ENCODE results near the gene CMSS1.
"Not testable (repeated sequence)": the region's sequence is repeated elsewhere in the genome, so short reads cannot be mapped to it uniquely, and the experiment has no call there.

Gene CMSS1

DNA sequence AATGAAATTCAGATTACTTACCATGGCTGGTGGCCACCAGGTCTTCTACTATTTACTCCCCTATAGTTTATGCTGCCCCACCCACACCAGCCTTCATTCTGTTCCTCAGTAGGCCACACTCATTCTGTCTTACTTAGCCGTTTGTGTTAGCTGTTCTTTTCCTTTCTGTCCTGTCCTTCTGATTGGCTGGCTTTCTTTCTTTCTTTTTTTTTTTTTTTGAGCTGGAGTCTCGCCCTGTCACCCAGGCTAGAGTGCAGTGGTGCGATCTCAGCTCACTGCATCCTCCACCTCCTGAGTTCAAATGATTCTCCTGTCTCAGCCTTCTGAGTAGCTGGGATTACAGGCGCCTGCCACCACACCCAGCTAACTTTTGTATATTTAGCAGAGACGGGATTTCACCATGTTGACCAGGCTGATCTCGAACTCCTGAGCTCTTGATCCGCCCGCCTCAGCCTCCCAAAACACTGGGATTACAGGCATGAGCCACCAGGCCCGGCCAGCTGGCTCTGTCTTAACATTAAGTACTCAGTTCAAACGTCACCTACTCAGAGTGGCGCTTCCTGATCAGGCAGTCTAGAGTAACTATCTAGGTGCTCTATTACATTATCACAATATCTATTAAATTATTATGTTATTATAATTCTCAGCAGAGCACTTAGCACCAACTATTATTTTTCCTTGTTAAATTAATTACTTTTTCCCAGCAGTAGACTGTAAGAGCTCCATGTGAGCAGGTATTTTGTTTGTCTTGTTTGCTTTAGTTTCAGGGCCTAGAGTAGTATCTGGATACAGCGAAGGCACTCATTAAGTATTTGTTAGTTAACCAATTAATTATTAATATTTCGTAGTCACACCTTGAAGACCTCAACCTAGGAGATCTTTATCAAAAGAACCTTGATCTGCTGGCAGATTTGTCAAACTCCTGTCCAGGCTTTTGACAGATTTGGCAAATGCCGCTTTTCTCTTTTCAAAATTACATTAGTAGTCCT, 6.4 kb downstream of the CMSS1 start:
- DNase-seq: no peak

DNA sequence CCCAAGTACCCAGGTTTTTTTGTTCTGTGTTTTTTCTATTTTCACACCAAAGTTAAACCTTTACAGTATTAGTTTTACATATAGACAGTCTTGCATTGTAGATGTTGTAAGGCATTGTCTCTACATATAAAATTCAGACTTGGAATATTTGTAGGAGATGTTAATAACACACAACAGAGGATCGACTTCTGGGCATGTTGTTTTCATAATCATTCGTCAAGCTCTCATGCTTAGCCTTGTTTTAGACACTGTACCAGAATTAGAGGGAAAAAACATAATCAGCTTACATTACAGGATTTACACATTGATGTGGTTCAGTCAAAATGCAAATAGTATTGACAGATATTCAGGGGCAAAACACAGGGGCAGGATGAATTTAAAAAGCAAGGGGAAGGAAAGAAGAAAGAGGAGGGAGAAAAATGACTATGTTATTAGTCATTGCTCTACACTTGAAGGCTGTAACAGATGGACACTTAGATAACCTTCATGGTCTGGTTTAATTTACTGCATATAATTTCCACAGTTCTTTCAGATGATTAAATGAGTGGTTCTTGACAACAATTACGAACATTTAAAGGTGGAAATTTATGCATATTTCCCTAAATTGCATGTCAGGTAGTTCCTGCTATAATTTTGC, 7.5 kb downstream of the CMSS1 start:
- peak; percentile 12 for DNase-seq

DNA sequence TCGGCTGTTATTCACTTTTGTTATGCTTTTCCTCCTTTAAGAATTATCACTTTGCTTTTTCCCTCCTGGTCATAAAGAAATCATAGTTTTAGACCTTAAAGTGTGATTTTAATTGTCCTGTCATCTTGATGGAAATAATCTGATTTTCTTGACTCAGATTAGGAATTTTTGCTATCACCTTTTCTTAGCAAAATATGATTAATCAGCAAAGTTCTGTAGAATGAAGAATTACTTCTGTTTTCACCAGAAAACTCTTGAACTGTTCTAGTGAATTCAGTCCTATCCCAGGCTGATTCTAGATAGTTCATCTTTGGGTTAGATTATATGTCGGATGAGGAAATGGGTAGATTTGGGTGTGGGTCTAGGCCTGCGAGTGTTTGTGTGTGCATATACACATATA, 12.2 kb downstream of the CMSS1 start:
- no peak for DNase-seq

DNA sequence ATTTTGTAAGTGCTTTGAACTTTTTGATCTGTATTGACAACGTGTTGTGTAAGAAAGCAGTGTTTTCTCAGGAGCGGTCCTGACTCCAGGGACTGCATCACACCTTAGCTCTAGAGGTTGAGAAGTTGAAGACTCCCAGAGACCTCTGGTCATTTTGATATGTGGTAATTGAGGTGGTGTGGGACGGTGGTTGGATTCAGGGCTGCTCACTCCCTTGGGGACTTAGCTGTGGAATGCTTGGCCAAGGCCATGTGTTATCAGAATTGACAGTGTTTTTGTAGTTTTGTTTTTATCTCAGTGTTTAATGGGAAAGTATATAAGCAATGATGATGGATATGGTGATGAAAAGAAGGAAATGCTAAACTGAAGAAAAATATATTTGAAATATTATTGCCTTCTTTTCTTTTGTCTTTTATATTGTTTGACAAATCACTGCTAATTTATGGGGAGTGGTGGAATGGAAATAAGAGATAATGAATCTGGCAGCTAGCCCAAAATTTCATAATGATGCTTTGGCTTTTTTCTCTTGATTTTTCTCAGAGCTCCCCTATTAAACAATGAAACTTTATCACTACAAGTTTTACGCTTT, 16.0 kb downstream of the CMSS1 start:
- no peak for DNase-seq

DNA sequence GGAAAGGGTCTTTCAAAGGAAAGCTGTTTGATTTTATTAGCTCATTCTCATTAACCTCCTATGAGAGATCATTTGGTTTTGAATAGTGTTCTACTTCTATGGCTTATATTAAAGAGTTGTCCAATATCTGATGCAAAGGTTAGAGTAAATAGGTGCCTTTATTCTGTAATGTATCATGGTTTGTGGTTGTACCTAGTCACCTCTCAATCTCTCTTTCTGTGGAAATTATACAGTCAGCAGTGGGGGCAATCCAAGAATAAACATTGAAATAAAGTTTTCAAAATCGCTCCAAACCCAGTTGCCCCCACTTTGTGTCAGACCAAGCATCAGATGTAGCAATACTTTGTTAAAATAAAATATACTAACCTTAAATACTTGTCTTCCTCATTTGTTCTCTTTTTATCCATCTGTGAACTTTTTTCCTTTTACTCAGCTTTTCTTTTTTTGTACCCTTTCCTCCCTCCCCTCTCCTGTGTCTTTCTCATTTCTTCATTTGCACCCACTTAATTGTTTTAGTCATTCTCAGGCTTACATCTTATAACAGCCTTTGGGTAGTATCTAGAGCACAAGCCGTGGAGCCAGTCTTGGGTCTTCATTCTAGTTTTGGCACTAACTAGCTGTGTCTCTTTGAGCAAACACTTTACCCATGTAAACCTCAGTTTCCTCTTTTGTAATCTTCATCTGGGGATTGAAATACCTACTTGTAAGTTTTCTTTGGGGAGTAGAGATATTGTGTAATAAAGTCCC, 16.7 kb downstream of the CMSS1 start:
- DNase-seq: no peak

DNA sequence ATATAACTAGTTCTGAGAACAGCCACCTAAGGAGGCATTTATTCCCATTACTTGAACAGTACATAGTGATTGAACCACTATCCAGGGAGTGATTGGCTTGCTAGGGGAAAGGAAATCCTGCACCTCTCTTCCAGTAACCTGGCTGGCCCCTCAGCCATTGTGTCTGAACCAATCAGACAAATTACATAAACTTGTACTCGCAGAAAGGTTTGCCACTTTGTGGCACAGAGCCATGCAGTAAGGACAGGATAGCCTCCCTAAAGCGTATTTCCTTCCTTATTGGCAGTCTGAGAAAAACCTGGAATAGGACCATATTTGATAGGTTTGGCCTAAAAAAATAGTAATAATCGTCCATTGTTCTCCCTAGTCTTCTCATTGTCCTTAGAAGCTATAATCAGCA, 19.0 kb downstream of the CMSS1 start:
- no peak for DNase-seq

DNA sequence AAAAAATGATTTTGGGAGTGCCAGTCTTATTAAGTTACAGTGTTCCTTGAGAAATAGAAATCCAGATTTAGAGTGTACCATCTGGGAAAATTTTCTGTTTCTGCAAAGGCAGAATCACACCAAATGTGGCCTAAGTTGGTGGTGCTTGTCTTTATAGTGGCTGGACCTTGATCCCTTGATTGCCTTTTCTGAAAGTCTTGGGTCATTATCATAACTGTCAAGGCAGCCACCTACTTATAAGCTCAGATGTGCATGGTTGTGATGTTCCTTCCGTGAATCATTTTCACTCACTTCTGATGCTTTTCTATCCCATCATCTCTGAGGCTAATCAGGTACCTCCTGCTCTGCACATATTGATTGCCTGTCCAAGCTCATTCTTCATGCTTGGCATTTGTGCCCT, 20.1 kb downstream of the CMSS1 start:
- DNase-seq: no peak

DNA sequence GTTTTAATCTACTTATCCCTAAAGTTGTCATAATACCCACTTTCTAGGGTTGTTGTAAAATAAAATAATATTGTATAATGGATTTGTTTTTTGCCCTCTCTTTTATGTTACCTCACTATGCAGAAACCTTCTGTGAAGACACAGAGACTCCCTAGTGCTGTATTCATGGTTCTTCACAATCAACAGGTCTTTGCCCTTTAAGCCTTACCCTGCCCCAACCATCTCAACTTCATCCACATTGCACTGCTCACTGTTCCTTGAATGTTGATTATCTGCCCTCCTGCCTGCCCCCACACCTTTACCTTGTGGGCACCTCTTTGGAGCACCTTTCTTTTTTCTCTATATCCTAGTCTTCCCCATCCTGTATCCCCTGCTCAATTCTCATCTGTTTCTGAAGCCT, 21.1 kb downstream of the CMSS1 start:
- no peak for DNase-seq

DNA sequence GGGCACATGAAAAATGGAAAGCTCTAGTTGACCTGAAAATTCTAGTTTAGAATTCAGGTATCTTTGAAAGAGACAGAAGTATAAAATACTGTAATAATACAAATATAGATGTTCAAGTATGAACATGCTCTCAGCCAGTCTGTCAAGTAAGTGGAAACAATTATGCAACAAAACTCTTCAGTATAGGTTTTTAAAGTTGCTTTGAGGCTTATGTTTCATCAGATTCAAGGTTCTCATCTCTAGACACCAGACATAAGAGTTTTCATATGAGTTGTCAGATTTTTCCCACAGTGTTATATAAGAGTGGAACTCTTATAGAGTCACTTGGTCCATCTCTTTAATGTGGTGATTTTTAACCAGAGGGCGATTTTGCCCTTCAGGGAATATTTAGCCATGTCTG, 22.0 kb downstream of the CMSS1 start:
- no peak for DNase-seq

DNA sequence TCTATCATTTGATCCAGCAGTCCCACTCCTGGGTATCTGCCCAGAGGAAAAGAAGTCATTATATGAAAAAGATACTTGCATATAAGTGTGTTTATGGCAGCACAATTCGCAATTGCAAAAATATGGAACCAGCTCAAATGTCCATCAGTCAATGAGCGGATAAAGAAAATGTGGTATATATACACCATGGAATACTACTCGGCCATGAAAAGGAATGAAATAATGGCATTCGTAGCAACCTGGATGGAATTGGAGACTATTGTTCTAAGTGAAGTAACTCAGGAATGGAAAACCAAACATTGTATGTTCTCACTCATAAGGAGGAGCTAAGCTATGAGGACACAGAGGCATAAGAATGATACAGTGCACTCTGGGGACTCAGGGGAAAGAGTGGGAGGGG, 24.3 kb downstream of the CMSS1 start:
- DNase-seq: not testable (repeated sequence)

DNA sequence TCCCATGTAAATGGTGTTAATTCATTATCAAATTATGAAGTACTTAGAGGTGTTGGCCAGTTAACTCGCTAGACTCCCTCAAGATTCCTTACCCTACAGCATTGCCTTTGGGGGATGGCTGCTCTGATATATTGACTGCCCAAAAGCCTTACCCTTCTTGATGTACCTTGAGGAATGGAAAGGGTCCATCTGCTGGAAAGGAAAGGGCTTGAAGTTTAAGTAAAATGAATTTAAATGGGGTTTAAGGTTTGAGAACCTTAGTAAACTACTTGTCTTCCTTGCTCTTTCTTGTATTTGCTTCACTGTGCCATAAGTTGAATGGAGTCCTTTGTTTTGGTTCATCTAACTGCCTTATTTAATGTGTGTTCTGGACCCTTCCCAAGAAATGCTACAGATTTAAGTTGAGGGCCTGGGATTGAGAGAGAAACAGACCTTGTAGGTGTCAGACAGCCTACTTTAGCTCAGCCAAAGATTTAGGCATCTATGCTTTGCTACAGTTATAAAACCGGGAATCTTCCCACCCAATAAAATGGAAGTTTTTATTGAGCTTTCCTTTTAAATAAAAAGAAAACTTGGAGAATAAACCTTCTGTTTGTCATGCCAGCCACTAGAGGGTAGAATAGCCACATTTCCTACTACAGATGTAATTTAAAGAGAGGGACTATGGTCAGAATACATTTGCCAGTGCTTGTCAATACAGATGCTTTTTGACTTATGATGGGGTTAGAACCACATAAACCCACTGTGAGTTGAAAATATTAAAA, 25.3 kb downstream of the CMSS1 start:
- peak; percentile 31 for DNase-seq

DNA sequence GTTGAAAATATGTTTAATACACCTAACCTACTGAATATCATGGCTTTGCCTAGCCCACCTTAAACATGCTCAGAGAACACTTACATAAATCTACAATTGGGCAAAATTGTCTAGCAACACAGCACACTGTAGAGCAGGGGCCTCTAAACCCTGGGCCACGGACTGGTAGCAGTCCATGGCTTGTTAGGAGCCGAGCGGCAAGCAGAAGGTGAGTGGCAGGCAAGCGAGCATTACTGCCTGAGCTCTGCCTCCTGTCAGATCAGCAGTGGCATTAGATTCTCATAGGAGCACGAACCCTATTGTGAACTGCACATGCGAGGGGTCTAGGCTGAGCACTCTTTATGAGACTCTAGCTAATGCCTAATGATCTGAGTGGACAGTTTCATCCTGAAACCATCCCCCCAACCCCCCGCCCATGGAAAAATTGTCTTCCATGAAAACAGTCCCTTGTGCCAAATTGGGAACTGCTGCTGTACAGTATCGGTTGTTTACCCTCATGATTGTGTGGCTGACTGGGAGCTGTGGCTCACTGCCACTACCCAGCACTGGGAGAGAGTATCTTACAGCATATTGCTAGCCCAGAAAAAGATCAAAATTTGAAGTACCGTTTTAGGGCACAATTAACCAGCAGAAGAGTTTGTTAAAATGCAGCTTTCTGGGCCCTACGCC, 26.1 kb downstream of the CMSS1 start:
- DNase-seq: no peak

DNA sequence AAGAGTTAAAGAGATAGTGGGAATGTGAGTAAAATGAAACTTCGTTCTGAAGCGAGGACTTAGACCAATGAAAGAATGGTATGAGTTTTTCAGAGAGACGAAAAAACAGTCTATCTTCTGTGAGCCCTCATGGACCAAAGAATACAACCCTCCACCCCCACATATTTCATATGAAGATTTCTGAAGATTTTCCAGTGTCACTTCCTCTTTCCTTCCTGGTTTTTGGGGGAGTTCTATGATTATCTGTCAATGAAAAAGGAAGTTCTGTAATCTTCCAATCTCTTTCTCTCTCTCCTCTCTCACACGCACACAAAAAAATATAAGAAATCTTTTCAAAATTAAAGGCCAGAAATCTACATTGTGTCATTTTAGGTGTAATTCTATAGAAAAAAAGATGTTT, 27.7 kb downstream of the CMSS1 start:
- no peak for DNase-seq

DNA sequence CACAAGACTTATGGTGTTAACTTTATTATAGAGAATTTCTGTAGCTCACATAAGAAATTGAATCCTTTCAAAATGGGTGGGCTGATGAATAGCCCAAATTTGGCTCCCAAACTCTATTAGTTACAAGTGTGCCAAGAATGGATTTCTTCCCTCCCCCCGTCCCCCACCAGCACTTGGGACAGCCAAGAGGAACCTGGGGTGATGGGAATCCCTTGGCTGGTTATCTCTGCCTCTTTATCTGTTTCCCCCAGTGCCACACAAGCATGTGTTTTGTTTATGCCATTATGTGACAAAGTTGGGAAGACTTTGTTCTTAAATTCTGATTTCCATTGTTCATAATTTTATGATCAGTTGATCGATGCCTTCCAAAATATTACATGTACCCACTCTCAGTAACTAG, 28.3 kb downstream of the CMSS1 start:
- no peak for DNase-seq

DNA sequence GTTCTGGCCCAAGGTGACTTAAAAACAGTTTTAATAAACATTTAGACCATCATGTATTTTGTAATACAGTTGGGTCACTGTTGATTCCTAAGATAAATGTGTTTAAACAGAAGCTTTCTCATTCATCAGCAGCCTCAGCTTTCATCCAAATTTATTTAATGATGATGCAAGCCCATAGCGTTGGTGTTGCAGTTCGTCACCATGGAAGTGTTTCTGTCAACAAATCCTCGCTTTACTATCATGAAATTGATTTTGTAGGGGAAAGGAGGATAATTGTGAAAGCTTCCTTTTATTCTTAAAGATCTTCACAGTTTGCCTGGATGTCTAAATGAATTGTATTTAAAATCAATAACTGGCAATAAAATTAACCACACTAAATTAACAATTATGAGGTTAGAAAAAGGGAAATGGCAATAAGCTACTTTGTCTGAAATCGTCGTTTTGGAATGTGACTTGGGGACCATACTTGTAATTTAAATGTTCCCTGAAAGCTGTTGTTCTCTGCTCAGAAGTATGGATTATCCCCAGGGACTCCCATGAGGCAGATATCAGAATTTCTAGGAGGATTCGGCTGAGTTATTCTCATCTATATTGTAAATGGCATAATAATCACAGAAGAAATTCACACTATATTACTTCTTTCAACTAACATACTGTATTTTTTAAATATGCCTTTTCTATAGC, 29.0 kb downstream of the CMSS1 start:
- peak; percentile 21 for DNase-seq

DNA sequence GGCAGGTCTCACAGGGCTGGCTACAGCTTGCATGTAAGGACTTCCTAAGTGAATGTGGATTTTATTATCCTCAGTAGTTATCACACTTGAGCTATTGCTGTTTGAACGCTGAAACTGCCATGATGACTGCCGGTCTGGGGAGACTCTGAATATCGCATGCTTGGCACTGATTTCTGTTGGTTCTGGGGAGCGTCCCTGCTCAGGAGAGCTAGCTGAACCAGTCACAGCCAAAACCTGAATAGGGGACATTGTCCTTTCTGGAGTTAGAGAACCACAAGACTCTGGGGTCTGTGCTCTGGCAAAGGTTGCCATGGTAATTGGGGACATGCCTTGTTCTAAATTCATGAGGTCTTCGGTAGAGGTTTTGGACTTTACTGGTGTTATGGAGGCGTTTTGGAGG, 30.8 kb downstream of the CMSS1 start:
- no peak for DNase-seq

DNA sequence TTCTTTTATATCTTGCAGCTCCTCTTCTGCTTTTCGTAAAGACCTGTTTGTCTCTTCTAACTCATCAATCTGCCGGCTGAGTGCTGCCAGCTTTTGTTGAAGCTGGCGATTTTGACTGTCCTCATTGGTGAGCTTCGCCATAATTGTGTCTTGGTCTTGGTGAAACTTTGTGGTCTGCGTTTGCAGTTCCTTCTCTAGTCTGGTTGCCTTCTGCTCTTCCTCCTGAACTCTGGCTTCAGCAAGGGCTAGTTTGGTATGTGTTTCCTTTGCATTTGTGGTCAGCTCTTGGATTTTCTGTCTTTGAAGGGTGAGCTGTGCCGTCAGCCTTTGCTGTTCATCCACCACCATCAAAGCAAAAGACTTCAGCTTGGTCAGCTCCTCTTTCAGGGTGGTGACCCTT, 32.9 kb downstream of the CMSS1 start:
- DNase-seq: no peak

DNA sequence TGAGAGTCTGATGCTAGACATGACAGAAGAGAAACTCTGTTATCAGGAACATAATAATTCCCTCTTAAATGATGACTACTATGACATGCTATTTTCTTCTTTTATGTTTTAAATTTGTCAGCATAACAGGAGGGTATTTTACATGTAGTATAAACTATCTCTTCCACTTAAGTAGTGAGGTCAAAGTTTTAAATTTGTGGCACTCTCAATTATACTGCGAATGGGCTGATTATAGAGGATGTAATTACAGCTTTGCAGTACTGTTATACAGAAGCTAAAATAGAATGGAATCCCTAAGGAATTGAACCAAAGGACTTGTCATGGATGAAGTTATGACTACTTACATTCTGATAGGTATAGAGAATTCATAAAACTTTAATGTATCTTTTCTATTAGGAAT, 34.3 kb downstream of the CMSS1 start:
- no peak for DNase-seq

DNA sequence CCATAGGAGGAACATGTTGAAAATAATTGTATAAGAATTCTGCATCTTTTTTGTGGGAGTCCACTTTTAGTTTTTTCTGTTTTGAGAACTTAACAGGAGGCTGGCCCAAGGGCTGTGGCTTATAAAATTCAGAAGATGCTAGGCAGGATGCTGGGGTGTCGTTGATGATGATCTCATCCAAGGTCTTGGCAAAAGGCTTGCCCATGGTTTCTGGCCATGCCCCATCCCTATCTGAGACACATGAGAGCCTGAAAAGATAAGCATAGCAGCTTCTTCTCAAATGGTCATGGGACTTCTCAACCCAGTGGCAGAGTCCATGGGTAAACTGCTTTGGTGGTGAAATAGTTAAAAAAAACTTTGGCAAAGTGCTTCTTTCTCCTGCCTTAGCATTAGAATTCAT, 35.2 kb downstream of the CMSS1 start:
- DNase-seq: peak; percentile 27

DNA sequence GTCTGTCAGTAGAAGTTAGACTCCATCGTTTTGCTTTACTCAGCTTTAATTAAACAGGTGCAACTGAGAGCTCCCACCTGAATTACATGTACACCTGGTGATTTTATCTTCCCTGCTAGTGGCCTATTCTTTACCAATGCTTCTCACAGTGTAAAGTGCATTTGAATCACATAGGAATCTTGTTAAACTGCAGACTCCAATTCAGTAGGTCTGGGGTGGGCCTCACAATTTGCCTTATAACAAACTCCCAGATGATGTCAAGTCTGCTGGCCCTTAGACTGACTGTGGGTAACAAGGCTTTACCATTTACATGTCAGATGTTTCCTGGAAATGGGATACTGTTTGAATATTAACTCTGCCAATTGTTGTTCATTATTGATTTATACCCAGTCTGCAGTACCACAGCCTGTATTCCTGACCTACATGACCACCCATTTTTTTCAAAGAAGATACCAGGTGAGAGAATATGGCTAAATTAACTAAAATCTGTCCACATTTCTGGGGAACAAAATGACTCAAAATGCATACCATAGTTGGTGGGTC, 37.2 kb downstream of the CMSS1 start:
- no peak for DNase-seq

DNA sequence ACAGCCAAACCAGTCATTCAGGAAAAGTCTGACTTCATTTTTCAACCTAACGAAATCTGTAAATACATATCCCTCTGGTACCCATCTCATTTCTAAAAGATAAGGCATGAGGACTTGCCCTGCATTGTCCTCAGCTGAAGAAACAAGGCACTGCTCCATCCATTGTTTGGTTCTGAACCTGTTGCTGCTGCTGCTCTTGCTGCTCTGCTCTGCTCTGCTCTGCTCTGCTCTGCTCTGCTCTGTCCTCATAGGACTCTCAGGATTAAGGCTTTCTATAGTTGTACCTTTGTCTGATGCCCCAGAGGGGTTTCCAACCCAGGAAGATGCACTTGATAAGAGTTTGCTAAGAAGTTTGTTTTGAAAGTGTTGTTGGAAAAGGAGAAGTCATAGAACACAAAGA, 38.2 kb downstream of the CMSS1 start:
- no peak for DNase-seq

All from NCI-H226 (cell line).